Testis (tissue), 2 donors: ENCODE measurements around the gene SECTM1.

Experiments
- CTCF ChIP-seq, 3 experiments: fragments of 450-650 bp in 2 of 3; fragments of 200-600 bp in 1 of 3; sonication (generic) in 1 of 3; IDR thresholded peaks; one replicate each; pipeline ENCODE4 v1.5.1; 2016 to 2019; ENCODE audit warnings: antibody characterized with exemption in 3 of 3, mild to moderate bottlenecking in 2 of 3, moderate library complexity in 1 of 3
- POLR2A ChIP-seq: fragments of 450-650 bp; IDR thresholded peaks from one replicate; pipeline ENCODE4 v1.6.1; 2017; ENCODE audit warnings: antibody characterized with exemption, mild to moderate bottlenecking, moderate library complexity

DNA sequence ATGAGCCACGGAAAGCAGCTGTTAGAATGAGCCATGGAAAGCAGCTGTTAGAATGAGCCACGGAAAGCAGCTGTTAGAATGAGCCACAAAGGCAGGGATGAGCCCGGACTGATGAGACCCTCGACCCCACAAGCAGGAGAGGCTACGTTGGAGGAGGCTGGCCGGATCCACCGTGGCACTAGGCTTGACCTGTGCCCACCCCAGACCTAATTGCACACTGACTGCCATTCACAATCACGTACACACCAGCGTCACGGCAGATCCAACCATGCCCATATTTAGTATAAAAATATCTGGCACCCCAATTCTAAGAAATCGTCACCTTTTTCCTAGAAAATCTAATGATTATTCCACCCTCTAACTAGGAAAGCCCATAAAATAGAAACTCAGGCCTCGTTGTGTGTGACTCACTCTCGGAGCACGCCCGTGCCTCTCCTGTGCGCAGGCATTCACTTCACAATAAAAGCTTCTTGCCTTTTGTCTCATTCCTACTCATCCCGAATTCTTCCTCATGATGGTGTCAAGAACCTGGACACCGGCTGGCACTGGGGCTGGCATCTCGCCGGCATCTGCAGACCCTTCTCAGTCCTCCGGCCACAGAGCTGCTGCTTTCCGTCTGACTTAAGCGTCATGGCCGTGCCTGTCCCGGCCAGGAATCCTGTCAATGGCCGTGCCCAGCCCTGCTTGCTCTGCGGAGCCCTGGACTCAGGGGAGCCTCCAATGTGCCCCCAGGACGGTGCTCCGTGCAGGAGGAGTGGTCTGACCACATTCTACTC lies 5.5 kb upstream of the SECTM1 start:
- TF ChIP-seq CTCF (IDR thresholded peaks at IDR 0.05) = no peak
- TF ChIP-seq POLR2A = no peak
